ENCODE results near the gene ASB2.

Gene ASB2

GRCh38 chr14:93945070-93945399 is 31.3 kb downstream of the ASB2 start:
- no peak for TF ChIP-seq CTCF (conservative IDR thresholded peaks at IDR 0.05; ENCODE audit: control insufficient read depth, insufficient read depth, low read depth, low read length)
- H3K4me3 ChIP-seq (ENCODE audit: control insufficient read depth, low read depth, low read length): no peak overlapping the region
- no peak for DNase-seq (ENCODE audit: low read depth)

GRCh38 chr14:93944348-93945069 is 31.9 kb downstream of the ASB2 start:
- DNase-seq (ENCODE audit: low read depth): no peak
- H3K4me3 ChIP-seq (ENCODE audit: control insufficient read depth, low read depth, low read length): no peak overlapping the region

GRCh38 chr14:93943930-93944329 is 32.4 kb downstream of the ASB2 start:
- TF ChIP-seq CTCF (conservative IDR thresholded peaks at IDR 0.05; ENCODE audit: control insufficient read depth, insufficient read depth, low read depth, low read length): no peak
- no peak overlapping the region for H3K4me3 ChIP-seq (ENCODE audit: control insufficient read depth, low read depth, low read length)
- DNase-seq (ENCODE audit: low read depth): no peak

More at GRCh38 chr14:93944348-93945069, 31.9 kb downstream of the ASB2 start:
- no peak for TF ChIP-seq CTCF (conservative IDR thresholded peaks at IDR 0.05; ENCODE audit: control insufficient read depth, insufficient read depth, low read depth, low read length)

- TF ChIP-seq CTCF (conservative IDR thresholded peaks at IDR 0.05; ENCODE audit: control insufficient read depth, insufficient read depth, low read depth, low read length): no peak
- DNase-seq (ENCODE audit: low read depth): peak; percentile 29
- no peak overlapping the region for H3K4me3 ChIP-seq (ENCODE audit: control insufficient read depth, low read depth, low read length)
These were observed 33.3 kb downstream of the ASB2 start for GRCh38 chr14:93943052-93943451.

GRCh38 chr14:93941293-93941910 is 35.0 kb downstream of the ASB2 start:
- TF ChIP-seq CTCF (conservative IDR thresholded peaks at IDR 0.05; ENCODE audit: control insufficient read depth, insufficient read depth, low read depth, low read length): no peak
- H3K4me3 ChIP-seq (ENCODE audit: control insufficient read depth, low read depth, low read length): no peak overlapping the region
- peak; percentile 21 for DNase-seq (ENCODE audit: low read depth)

GRCh38 chr14:93940437-93940836 is 35.9 kb downstream of the ASB2 start:
- no peak for TF ChIP-seq CTCF (conservative IDR thresholded peaks at IDR 0.05; ENCODE audit: control insufficient read depth, insufficient read depth, low read depth, low read length)
- DNase-seq (ENCODE audit: low read depth): no peak
- H3K4me3 ChIP-seq (ENCODE audit: control insufficient read depth, low read depth, low read length): no peak overlapping the region

All from fibroblast of mammary gland (primary cell).